Mesenchymal stem cell (in vitro differentiated cells and primary cell): ENCODE results near the gene CAMK1D.

Source experiments
- DNase-seq: peaks from one replicate; pipeline ENCODE4 v3.0.0-alpha.2; 2013
- H2AFZ ChIP-seq: one replicate; pipeline ENCODE4 v1.6.1; 2013; ENCODE audit warnings: low read depth, mild to moderate bottlenecking, control low read depth, inconsistent platforms, low read length, moderate library complexity
- H2AK5ac ChIP-seq: 2 replicates; pipeline ENCODE4 v1.6.1; 2013; ENCODE audit warnings: low read length, moderate library complexity, mild to moderate bottlenecking, inconsistent platforms; ENCODE audit not compliant: severe bottlenecking
- H2BK120ac ChIP-seq: one replicate; pipeline ENCODE4 v1.6.1; 2013; ENCODE audit warnings: low read depth, mild to moderate bottlenecking, inconsistent platforms, low read length, moderate library complexity
- H2BK12ac ChIP-seq, 2 experiments: one replicate each; pipeline ENCODE4 v1.6.1; 2013; ENCODE audit warnings: inconsistent platforms in 2 of 2, low read length in 2 of 2, mild to moderate bottlenecking in 2 of 2, moderate library complexity in 2 of 2, control low read depth in 1 of 2
- H2BK15ac ChIP-seq: one replicate; pipeline ENCODE4 v1.6.1; 2013; ENCODE audit warnings: mild to moderate bottlenecking, low read depth, inconsistent platforms; ENCODE audit not compliant: poor library complexity, severe bottlenecking
- H2BK5ac ChIP-seq: 2 replicates; pipeline ENCODE4 v1.6.1; 2013; ENCODE audit warnings: low read depth, mild to moderate bottlenecking, low read length, control low read depth, inconsistent platforms; ENCODE audit not compliant: poor library complexity, severe bottlenecking
- H3K14ac ChIP-seq, 2 experiments: one replicate each; pipeline ENCODE4 v1.6.1; 2013; ENCODE audit warnings: inconsistent platforms in 2 of 2, low read length in 2 of 2, control low read depth in 1 of 2, mild to moderate bottlenecking in 1 of 2, moderate library complexity in 1 of 2
- H3K18ac ChIP-seq, 2 experiments: one replicate each; pipeline ENCODE4 v1.6.1; 2013; ENCODE audit warnings: inconsistent platforms in 2 of 2, low read length in 2 of 2, control low read depth in 1 of 2, low read depth in 1 of 2, mild to moderate bottlenecking in 1 of 2
- H3K23ac ChIP-seq, 2 experiments: one replicate each; pipeline ENCODE4 v1.6.1; 2013; ENCODE audit warnings: inconsistent platforms in 2 of 2, low read length in 2 of 2, mild to moderate bottlenecking in 2 of 2, moderate library complexity in 2 of 2, control low read depth in 1 of 2
- H3K27ac ChIP-seq: 2 replicates; pipeline ENCODE4 v1.5.1; 2013; ENCODE audit warnings: mild to moderate bottlenecking, moderate library complexity, low read length, control low read depth, inconsistent platforms; ENCODE audit not compliant: poor library complexity, severe bottlenecking
- H3K27me3 ChIP-seq, 2 experiments: 2 replicates each; pipeline versions ENCODE4 v1.6.1 to v1.7.0; 2013; ENCODE audit warnings: low read length in 2 of 2, mild to moderate bottlenecking in 2 of 2, moderate library complexity in 2 of 2, control low read depth in 1 of 2, inconsistent platforms in 1 of 2; ENCODE audit not compliant: control insufficient read depth in 1 of 2, insufficient read depth in 1 of 2
- H3K36me3 ChIP-seq, 2 experiments: 2 replicates each; pipeline versions ENCODE4 v1.6.1 to v1.7.0; 2013; ENCODE audit warnings: low read length in 2 of 2, control low read depth in 1 of 2, inconsistent platforms in 1 of 2, low read depth in 1 of 2, mild to moderate bottlenecking in 1 of 2; ENCODE audit not compliant: insufficient read depth in 2 of 2, control insufficient read depth in 1 of 2
- H3K4ac ChIP-seq, 2 experiments: one replicate each; pipeline ENCODE4 v1.6.1; 2013; ENCODE audit warnings: inconsistent platforms in 2 of 2, low read length in 2 of 2, mild to moderate bottlenecking in 2 of 2, moderate library complexity in 2 of 2, control low read depth in 1 of 2, low read depth in 1 of 2
- H3K4me1 ChIP-seq: 2 replicates; pipeline ENCODE4 v1.6.1; 2013; ENCODE audit warnings: low read depth, low read length, control low read depth; ENCODE audit not compliant: control insufficient read depth, insufficient read depth
- H3K4me2 ChIP-seq: 2 replicates; pipeline ENCODE4 v1.6.1; 2013; ENCODE audit warnings: low read length, mild to moderate bottlenecking, inconsistent platforms; ENCODE audit not compliant: poor library complexity, severe bottlenecking
- H3K4me3 ChIP-seq, 2 experiments: 2 replicates each; pipeline versions ENCODE4 v1.5.1 to v1.7.0; 2013; ENCODE audit warnings: low read length in 2 of 2, mild to moderate bottlenecking in 2 of 2, control low read depth in 1 of 2, low read depth in 1 of 2; ENCODE audit not compliant: insufficient read depth in 1 of 2
- H3K79me1 ChIP-seq: replicated peaks from 2 replicates; pipeline ENCODE4 v1.6.1; 2013; ENCODE audit warnings: mild to moderate bottlenecking, control low read depth, low read length, inconsistent platforms; ENCODE audit not compliant: poor library complexity, severe bottlenecking
- H3K9ac ChIP-seq: 2 replicates; pipeline ENCODE4 v1.7.0; 2013; ENCODE audit warnings: mild to moderate bottlenecking, low read length, moderate library complexity
- H3K9me3 ChIP-seq: 2 replicates; pipeline ENCODE4 v1.7.0; 2013; ENCODE audit warnings: mild to moderate bottlenecking, low read length; ENCODE audit not compliant: control insufficient read depth
- H4K8ac ChIP-seq: one replicate; pipeline ENCODE4 v1.6.1; 2013; ENCODE audit warnings: inconsistent platforms, mild to moderate bottlenecking, low read length, moderate library complexity
- H4K91ac ChIP-seq: one replicate; pipeline ENCODE4 v1.6.1; 2013; ENCODE audit warnings: mild to moderate bottlenecking, low read length, inconsistent platforms
- WGBS: methylation state at CpG from one replicate; pipeline ENCODE4 v1.1.7; 2013; ENCODE audit warnings: mixed read lengths; 5-methylcytosine and 5-hydroxymethylcytosine counted together

The CAMK1D gene

GRCh38 chr10:12521423-12521822 lies 172.1 kb downstream of the CAMK1D start:
- Histone ChIP-seq H3K9ac (no peak overlapping the region), H3K79me1 (peaks cover 3% of the 10 kb centered on the region)

GRCh38 chr10:12526311-12526710 lies 177.0 kb downstream of the CAMK1D start:
- Histone ChIP-seq H3K4me3 (no peak overlapping the region), H4K91ac (no peak overlapping the region), H3K9me3 (no peaks in the 10 kb centered on the region), H3K27ac (no peak overlapping the region), H3K14ac (no peak overlapping the region), H2BK5ac (no peak overlapping the region), H3K36me3 (peaks cover 0 to 3% of the 10 kb centered on the region in 2 experiments), H3K4ac (no peak overlapping the region), H3K4me2 (no peak overlapping the region), H3K23ac (no peak overlapping the region), H2BK15ac (no peak overlapping the region), H3K27me3 (no peaks in the 10 kb centered on the region), H3K18ac (no peak overlapping the region), H3K79me1 (peaks cover 29% of the 10 kb centered on the region), H2AFZ (no peak overlapping the region), H2BK12ac (no peak overlapping the region), H4K8ac (no peak overlapping the region), H2AK5ac (no peak overlapping the region), H3K4me1 (no peaks in the 10 kb centered on the region), H2BK120ac (no peak overlapping the region), H3K9ac (no peak overlapping the region)
- no peak for DNase-seq
- WGBS: 93% methylated on average over 3 of the region's 5 CpGs

More at GRCh38 chr10:12521423-12521822, 172.1 kb downstream of the CAMK1D start:
- Histone ChIP-seq H3K36me3 (no peaks in the 10 kb centered on the region), H3K27ac (no peak overlapping the region), H3K4ac (no peak overlapping the region), H3K27me3 (no peaks in the 10 kb centered on the region), H3K9me3 (no peaks in the 10 kb centered on the region), H3K4me3 (no peak overlapping the region), H3K18ac (no peak overlapping the region), H2AFZ (no peak overlapping the region), H2BK5ac (no peak overlapping the region), H2BK120ac (no peak overlapping the region), H4K8ac (no peak overlapping the region), H2AK5ac (no peak overlapping the region), H3K14ac (no peak overlapping the region), H4K91ac (no peak overlapping the region), H2BK15ac (no peak overlapping the region), H2BK12ac (no peak overlapping the region), H3K4me2 (no peak overlapping the region), H3K4me1 (no peaks in the 10 kb centered on the region), H3K23ac (no peak overlapping the region)
- no peak for DNase-seq
- WGBS: 86% methylated on average over 1 of the region's 1 CpG

- H3K4me3 ChIP-seq: no peak overlapping the region
- H4K91ac ChIP-seq: no peak overlapping the region
- H3K36me3 ChIP-seq: peaks cover 0 to 3% of the 10 kb centered on the region in 2 experiments
- H3K4ac ChIP-seq: no peak overlapping the region
- no peak overlapping the region for H3K27ac ChIP-seq
- H3K79me1 ChIP-seq: peaks cover 44% of the 10 kb centered on the region
- H2BK12ac ChIP-seq: no peak overlapping the region
- H3K18ac ChIP-seq: no peak overlapping the region
- H2BK5ac ChIP-seq: no peak overlapping the region
- H2AFZ ChIP-seq: no peak overlapping the region
- H3K14ac ChIP-seq: no peak overlapping the region
- no peak overlapping the region for H3K4me2 ChIP-seq
- H2AK5ac ChIP-seq: no peak overlapping the region
- H4K8ac ChIP-seq: no peak overlapping the region
- no peak overlapping the region for H2BK120ac ChIP-seq
- no peaks in the 10 kb centered on the region for H3K27me3 ChIP-seq
- 92% methylated on average over 9 of the region's 9 CpGs for WGBS
- no peak overlapping the region for H2BK15ac ChIP-seq
- no peak overlapping the region for H3K23ac ChIP-seq
- no peak overlapping the region for H3K9ac ChIP-seq
- H3K4me1 ChIP-seq: peaks cover 2% of the 10 kb centered on the region
- DNase-seq: no peak
- H3K9me3 ChIP-seq: no peaks in the 10 kb centered on the region
Observed at GRCh38 chr10:12529976-12530375, 180.6 kb downstream of the CAMK1D start.

GRCh38 chr10:12531305-12532220 lies 182.2 kb downstream of the CAMK1D start:
- no peak overlapping the region for H2BK5ac ChIP-seq
- H3K9me3 ChIP-seq: no peaks in the 10 kb centered on the region
- peaks cover 0 to 3% of the 10 kb centered on the region in 2 experiments for H3K36me3 ChIP-seq
- WGBS: 84% methylated on average over 12 of the region's 12 CpGs
- no peak overlapping the region for H2AFZ ChIP-seq
- H3K4me2 ChIP-seq: no peak overlapping the region
- no peak overlapping the region for H4K91ac ChIP-seq
- H3K4me3 ChIP-seq: no peak overlapping the region
- H3K14ac ChIP-seq: no peak overlapping the region
- peaks cover 4% of the 10 kb centered on the region for H3K4me1 ChIP-seq
- H3K18ac ChIP-seq: no peak overlapping the region
- no peak overlapping the region for H3K4ac ChIP-seq
- no peak overlapping the region for H4K8ac ChIP-seq
- no peak overlapping the region for H3K23ac ChIP-seq
- H3K27ac ChIP-seq: no peak overlapping the region
- H2BK15ac ChIP-seq: no peak overlapping the region
- H2BK120ac ChIP-seq: no peak overlapping the region
- H3K9ac ChIP-seq: peak overlapping the region; percentile 6
- peaks cover 48% of the 10 kb centered on the region for H3K79me1 ChIP-seq
- no peak overlapping the region for H2BK12ac ChIP-seq
- DNase-seq: no peak
- H2AK5ac ChIP-seq: no peak overlapping the region
- H3K27me3 ChIP-seq: no peaks in the 10 kb centered on the region
